Testis (tissue), 3 donors: ENCODE measurements around the gene TNFAIP1. TPM values are rescaled to one million over a fixed set of nuclear protein-coding genes. Genes with fewer than 3 reads are reported as not detected.

ENCODE experiments used
- DNase-seq: peaks from one replicate; pipeline ENCODE4 v3.0.0-alpha.2; 2019
- H3K27ac ChIP-seq, 2 donors: fragments of 200-600 bp; sonication (generic); one replicate each; pipeline ENCODE4 v1.5.1; 2019
- H3K27me3 ChIP-seq: fragments of 200-600 bp; sonication (generic); one replicate; pipeline ENCODE4 v1.5.1; 2019
- H3K36me3 ChIP-seq: fragments of 200-600 bp; sonication (generic); one replicate; pipeline ENCODE4 v1.5.1; 2017; ENCODE audit warnings: low read depth; ENCODE audit errors: missing control alignments
- H3K4me1 ChIP-seq: fragments of 200-600 bp; sonication (generic); one replicate; pipeline ENCODE4 v1.5.1; 2019
- H3K4me3 ChIP-seq, 2 donors: fragments of 200-600 bp; sonication (generic); one replicate each; pipeline ENCODE4 v1.5.1; 2017 to 2019
- H3K9me3 ChIP-seq: fragments of 200-600 bp; sonication (generic); one replicate; pipeline ENCODE4 v1.5.1; 2017
- POLR2A ChIP-seq: fragments of 450-650 bp; IDR thresholded peaks from one replicate; pipeline ENCODE4 v1.6.1; 2017; ENCODE audit warnings: antibody characterized with exemption, mild to moderate bottlenecking, moderate library complexity
- WGBS, 2 donors: methylation state at CpG; one replicate each; pipeline ENCODE4 v1.1.5; 2018; 5-methylcytosine and 5-hydroxymethylcytosine counted together
- intact Hi-C: fragments of 100-400 bp; cut with DNase I; formaldehyde crosslinking; loops from one replicate; pipeline ENCODE4 v1.15.1; 2023; ENCODE audit warnings: low total_unique reads
- polyA plus RNA-seq: library from polyadenylated mRNA; stranded (reverse); fragments of 350-450 nt; fragmentation: Illumina TruSeq; extraction: RNeasy Lipid Tissue Mini Kit (QIAGEN cat#74804); gene quantifications from one replicate; pipeline ENCODE4 v1.2.3, GENCODE V29; 2014; ENCODE audit warnings: low read depth, low replicate concordance; ENCODE audit not compliant: insufficient read depth
- total RNA-seq, 2 donors: library from RNA; depleted of rRNA; stranded (reverse); fragments of >200 nt; gene quantifications; one replicate each; pipeline ENCODE4 v1.2.3, GENCODE V29; 2016
- TF ChIP-seq, protein P1 (sequence below), 3 experiments: fragments of 450-650 bp in 2 of 3; fragments of 200-600 bp in 1 of 3; sonication (generic) in 1 of 3; IDR thresholded peaks; one replicate each; pipeline ENCODE4 v1.5.1; 2016 to 2019; ENCODE audit warnings: antibody characterized with exemption in 3 of 3, mild to moderate bottlenecking in 2 of 3, moderate library complexity in 1 of 3

Gene TNFAIP1
- total and polyA plus RNA-seq, 3 donors from 2014 or later: 41.8 to 65.7 (median 42.9) TPM

DNA sequence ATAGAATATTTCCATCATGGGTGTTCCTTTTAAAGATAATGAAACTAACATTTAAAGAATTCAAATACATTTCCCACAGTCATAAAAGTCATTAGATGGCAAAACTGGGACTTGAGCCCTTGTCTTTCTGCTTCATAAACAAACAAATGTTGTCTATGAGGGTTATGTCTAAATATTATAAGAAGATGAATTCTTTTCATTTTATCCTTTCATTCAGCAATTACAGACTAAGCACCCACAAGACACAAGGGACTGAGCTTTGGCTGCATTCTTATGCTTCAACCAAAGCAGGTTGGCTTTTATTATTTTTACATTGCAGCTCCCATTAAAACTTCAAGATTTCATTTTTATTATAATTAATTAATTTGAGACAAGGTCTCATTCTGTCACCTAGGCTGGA, 50.8 kb downstream of the TNFAIP1 start:
- no peaks in the 10 kb centered on the region for H3K36me3 ChIP-seq
- no peak for DNase-seq

DNA sequence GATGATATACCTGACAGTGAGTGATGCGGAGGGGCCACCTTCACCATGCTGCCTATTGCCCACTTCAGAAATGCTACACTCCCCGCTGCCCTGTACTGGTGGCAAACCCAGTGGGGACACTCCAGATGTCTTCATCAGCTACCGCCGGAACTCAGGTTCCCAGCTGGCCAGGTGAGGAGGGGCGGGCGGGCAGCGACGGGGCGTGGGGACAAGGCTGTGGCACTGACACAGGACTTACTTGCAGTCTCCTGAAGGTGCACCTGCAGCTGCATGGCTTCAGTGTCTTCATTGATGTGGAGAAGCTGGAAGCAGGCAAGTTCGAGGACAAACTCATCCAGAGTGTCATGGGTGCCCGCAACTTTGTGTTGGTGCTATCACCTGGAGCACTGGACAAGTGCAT, 52.5 kb downstream of the TNFAIP1 start:
- Histone ChIP-seq H3K4me1 (no peaks in the 10 kb centered on the region), H3K9me3 (no peaks in the 10 kb centered on the region), H3K27ac (no peak overlapping the region), H3K4me3 (no peak overlapping the region), H3K27me3 (no peaks in the 10 kb centered on the region), H3K36me3 (no peaks in the 10 kb centered on the region)
- DNase-seq: no peak
- 99% methylated on average over 11 of the region's 11 CpGs; no CpG with 5 or more reads in 1 of the 2 donors for WGBS, 2 donors
- intact Hi-C loops: no loop called here
- TF ChIP-seq POLR2A: no peak
- TF ChIP-seq, protein P1, sequence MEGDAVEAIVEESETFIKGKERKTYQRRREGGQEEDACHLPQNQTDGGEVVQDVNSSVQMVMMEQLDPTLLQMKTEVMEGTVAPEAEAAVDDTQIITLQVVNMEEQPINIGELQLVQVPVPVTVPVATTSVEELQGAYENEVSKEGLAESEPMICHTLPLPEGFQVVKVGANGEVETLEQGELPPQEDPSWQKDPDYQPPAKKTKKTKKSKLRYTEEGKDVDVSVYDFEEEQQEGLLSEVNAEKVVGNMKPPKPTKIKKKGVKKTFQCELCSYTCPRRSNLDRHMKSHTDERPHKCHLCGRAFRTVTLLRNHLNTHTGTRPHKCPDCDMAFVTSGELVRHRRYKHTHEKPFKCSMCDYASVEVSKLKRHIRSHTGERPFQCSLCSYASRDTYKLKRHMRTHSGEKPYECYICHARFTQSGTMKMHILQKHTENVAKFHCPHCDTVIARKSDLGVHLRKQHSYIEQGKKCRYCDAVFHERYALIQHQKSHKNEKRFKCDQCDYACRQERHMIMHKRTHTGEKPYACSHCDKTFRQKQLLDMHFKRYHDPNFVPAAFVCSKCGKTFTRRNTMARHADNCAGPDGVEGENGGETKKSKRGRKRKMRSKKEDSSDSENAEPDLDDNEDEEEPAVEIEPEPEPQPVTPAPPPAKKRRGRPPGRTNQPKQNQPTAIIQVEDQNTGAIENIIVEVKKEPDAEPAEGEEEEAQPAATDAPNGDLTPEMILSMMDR (IDR thresholded peaks at IDR 0.05): no peak

More for the DNA sequence above, 50.8 kb downstream of the TNFAIP1 start:
- no peak overlapping the region for H3K27ac ChIP-seq
- H3K9me3 ChIP-seq: no peaks in the 10 kb centered on the region
- H3K4me1 ChIP-seq: no peaks in the 10 kb centered on the region
- H3K27me3 ChIP-seq: no peaks in the 10 kb centered on the region
- intact Hi-C loops: no loop called here
- H3K4me3 ChIP-seq: no peak overlapping the region
- no peak for TF ChIP-seq POLR2A
- TF ChIP-seq, protein P1 (IDR thresholded peaks at IDR 0.05): no peak

DNA sequence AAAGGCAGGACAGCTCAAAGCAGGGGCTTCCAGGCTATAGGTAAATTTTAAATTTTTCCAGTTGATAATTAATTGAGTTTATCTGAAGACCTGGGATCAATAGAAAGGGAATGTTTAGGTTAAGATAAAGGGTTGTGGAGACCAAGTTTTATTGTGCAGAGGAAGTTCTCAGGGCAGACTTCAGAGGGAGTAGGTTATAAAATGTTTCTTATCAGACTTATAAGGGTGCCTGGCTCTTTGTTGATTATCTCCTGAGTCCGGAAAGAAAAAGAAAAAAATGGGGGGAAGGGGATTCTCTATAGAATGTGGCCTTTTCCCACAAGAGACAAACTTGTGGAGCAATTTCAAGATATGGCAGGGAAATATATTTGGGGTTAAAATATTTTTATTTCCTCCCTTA, 54.6 kb downstream of the TNFAIP1 start:
- no peaks in the 10 kb centered on the region for H3K36me3 ChIP-seq
- H3K27me3 ChIP-seq: no peaks in the 10 kb centered on the region
- intact Hi-C loops: no loop called here
- H3K27ac ChIP-seq: no peak overlapping the region
- WGBS, 2 donors: 77 to 79% methylated on average over 1 of the region's 1 CpG
- no peak for DNase-seq
- no peak overlapping the region for H3K4me3 ChIP-seq
- H3K9me3 ChIP-seq: no peaks in the 10 kb centered on the region
- no peaks in the 10 kb centered on the region for H3K4me1 ChIP-seq
- TF ChIP-seq, protein P1 (IDR thresholded peaks at IDR 0.05): no peak
- TF ChIP-seq POLR2A: no peak

DNA sequence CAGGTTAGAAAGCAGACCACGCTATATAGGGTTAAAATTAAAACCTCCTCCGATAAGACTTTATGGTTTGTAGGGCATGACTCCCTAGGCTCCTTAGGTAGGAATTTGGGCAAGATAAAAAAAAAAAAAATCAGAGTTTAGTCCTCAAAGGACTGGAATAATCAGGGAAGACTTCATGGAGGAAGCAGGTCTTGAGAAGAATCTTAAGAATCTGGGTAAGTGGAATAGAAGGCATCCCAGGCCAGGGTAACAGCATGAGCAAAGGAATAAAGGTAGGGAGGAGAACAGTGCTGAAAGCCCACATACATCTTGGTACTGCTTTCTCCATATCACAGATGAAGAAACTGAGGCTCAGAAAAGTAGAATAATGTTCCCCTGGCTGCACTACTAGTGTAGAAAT, 55.0 kb downstream of the TNFAIP1 start:
- TF ChIP-seq, protein P1 (IDR thresholded peaks at IDR 0.05): no peak
- TF ChIP-seq POLR2A: no peak
- Histone ChIP-seq H3K27me3 (no peaks in the 10 kb centered on the region), H3K4me1 (no peaks in the 10 kb centered on the region), H3K36me3 (no peaks in the 10 kb centered on the region), H3K9me3 (no peaks in the 10 kb centered on the region), H3K27ac (no peak overlapping the region), H3K4me3 (no peak overlapping the region)
- WGBS, 2 donors: 92 to 95% methylated on average over 2 of the region's 2 CpGs
- DNase-seq: no peak
- intact Hi-C loops: no loop called here

DNA sequence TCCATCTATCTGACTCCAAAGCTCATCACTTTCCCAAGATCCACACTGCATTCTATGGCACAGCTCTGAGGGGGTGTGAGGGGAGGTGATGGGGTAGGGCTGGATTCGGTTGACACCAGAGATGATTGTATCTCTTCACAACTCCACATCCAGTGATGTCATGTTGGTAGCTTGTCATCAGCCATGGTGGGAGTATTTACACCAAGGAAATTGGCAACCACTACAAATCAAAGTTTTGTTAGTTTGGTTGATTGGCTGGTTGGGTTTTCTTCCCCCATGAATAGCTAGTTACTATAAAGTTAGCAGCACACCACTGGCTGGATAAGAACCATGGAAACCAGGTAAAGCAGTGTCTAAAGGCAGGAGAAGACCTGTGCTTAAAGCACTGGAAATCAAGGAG, 55.4 kb downstream of the TNFAIP1 start:
- H3K4me3 ChIP-seq: no peak overlapping the region
- H3K36me3 ChIP-seq: no peaks in the 10 kb centered on the region
- no peak for TF ChIP-seq POLR2A
- TF ChIP-seq, protein P1 (IDR thresholded peaks at IDR 0.05): no peak
- intact Hi-C loops: no loop called here
- H3K27ac ChIP-seq: no peak overlapping the region
- H3K4me1 ChIP-seq: no peaks in the 10 kb centered on the region
- DNase-seq: no peak
- WGBS, 2 donors: 85 to 89% methylated on average over 1 of the region's 1 CpG
- no peaks in the 10 kb centered on the region for H3K27me3 ChIP-seq
- H3K9me3 ChIP-seq: no peaks in the 10 kb centered on the region
